C4-2B (cell line): ENCODE data around the gene JAML.

Source experiments
- CTCF ChIP-seq: fragments of 450-650 bp; conservative IDR thresholded peaks from 2 replicates; pipeline ENCODE4 v1.5.1; 2017; ENCODE audit warnings: mild to moderate bottlenecking
- ZFX ChIP-seq: fragments of 450-650 bp; IDR thresholded peaks from 2 replicates; pipeline ENCODE4 v1.6.1; 2017

GRCh38 chr11:118205606-118206378 lies 19.0 kb downstream of the JAML start:
- TF ChIP-seq CTCF (no peak), ZFX (no peak)
